Smooth muscle cell (in vitro differentiated cells): ENCODE results near the gene H2BK1. TPM values are rescaled to one million over a fixed set of nuclear protein-coding genes. Genes with fewer than 3 reads are reported as not detected.

Source experiments
- DNase-seq: peaks from one replicate; lab custom pipeline; 2025; ENCODE audit not compliant: unreplicated experiment; lab: John Stamatoyannopoulos, UW
- H2AFZ ChIP-seq: fragments of 200-600 bp; sonication (generic); 2 replicates; pipeline ENCODE4 v1.6.0; 2016; ENCODE audit warnings: antibody characterized with exemption, low read depth, mild to moderate bottlenecking
- H3F3A ChIP-seq: fragments of 200-600 bp; sonication (generic); 2 replicates; pipeline ENCODE4 v1.6.0; 2017; ENCODE audit warnings: antibody characterized with exemption, low read depth
- H3K27ac ChIP-seq: fragments of 200-600 bp; sonication (generic); 2 replicates; pipeline ENCODE4 v1.5.1; 2016; ENCODE audit warnings: low read depth, mild to moderate bottlenecking
- H3K27me3 ChIP-seq: fragments of 200-600 bp; sonication (generic); 2 replicates; pipeline ENCODE4 v1.6.1; 2016; ENCODE audit warnings: low read depth, mild to moderate bottlenecking
- H3K36me3 ChIP-seq: fragments of 200-600 bp; sonication (generic); 2 replicates; pipeline ENCODE4 v1.5.1; 2016; ENCODE audit warnings: low read depth
- H3K4me1 ChIP-seq: fragments of 200-600 bp; sonication (generic); 2 replicates; pipeline ENCODE4 v1.5.1; 2016; ENCODE audit warnings: low read depth
- H3K4me2 ChIP-seq: fragments of 200-600 bp; sonication (generic); 2 replicates; pipeline ENCODE4 v1.6.0; 2016; ENCODE audit warnings: mild to moderate bottlenecking
- H3K4me3 ChIP-seq: fragments of 200-600 bp; sonication (generic); 2 replicates; pipeline ENCODE4 v1.5.1; 2016; ENCODE audit warnings: mild to moderate bottlenecking
- H3K79me2 ChIP-seq: fragments of 200-600 bp; sonication (generic); 2 replicates; pipeline ENCODE4 v1.6.0; 2016; ENCODE audit warnings: low read depth, mild to moderate bottlenecking
- H3K9ac ChIP-seq: fragments of 200-600 bp; sonication (generic); 2 replicates; pipeline ENCODE4 v1.6.0; 2016; ENCODE audit warnings: low read depth
- H3K9me3 ChIP-seq: fragments of 200-600 bp; sonication (generic); replicated peaks from 2 replicates; pipeline ENCODE4 v1.5.1; 2016; ENCODE audit warnings: low read depth
- H4K20me1 ChIP-seq: fragments of 200-600 bp; sonication (generic); 2 replicates; pipeline ENCODE4 v1.6.0; 2016; ENCODE audit warnings: low read depth
- WGBS: methylation state at CpG from one replicate; pipeline ENCODE4 v1.1.7; 2016; ENCODE audit warnings: low lambda C conversion rate; 5-methylcytosine and 5-hydroxymethylcytosine counted together
- polyA plus RNA-seq: library from polyadenylated mRNA; unstranded; fragments of >200 nt; fragmentation: Nextera tagmentation; extraction: Ambion mirVana; gene quantifications from 2 replicates; pipeline ENCODE4 v1.2.1, GENCODE V29; 2016
- total RNA-seq: library from RNA; depleted of rRNA; stranded (reverse); fragments of >200 nt; gene quantifications from 2 replicates; pipeline ENCODE4 v1.2.3, GENCODE V29; 2014
- TF ChIP-seq, protein P1 (sequence below): fragments of 200-600 bp; sonication (generic); IDR thresholded peaks from 2 replicates; pipeline ENCODE4 v1.5.1; 2017; ENCODE audit warnings: borderline replicate concordance, mild to moderate bottlenecking, antibody characterized with exemption; ENCODE audit not compliant: insufficient read depth, poor library complexity, severe bottlenecking

The H2BK1 gene
- total and polyA plus RNA-seq, 2 experiments from 2014 or later: not detected

DNA sequence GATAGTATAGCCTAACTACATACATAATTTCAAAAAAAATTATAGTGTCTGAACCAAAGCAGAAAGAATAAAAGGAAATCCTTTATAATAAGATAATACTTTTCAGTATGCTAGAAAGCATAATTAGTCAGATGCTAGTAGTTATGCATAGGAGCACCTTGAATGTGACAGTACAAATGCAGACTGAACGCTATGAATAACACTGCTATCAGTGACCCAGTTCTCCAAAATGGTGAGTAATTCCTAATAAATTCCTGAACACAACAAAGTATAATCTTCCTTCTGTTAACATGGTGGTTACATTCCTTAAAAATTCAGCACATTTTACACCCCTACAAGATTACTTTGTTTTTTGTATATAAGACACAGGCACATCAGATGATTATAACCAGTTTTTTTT lies 20.8 kb upstream of the H2BK1 start:
- 18% methylated on average over 1 of the region's 1 CpG for WGBS
- Histone ChIP-seq H3K4me2 (peak overlapping the region; percentile 85), H2AFZ (no peak overlapping the region)

DNA sequence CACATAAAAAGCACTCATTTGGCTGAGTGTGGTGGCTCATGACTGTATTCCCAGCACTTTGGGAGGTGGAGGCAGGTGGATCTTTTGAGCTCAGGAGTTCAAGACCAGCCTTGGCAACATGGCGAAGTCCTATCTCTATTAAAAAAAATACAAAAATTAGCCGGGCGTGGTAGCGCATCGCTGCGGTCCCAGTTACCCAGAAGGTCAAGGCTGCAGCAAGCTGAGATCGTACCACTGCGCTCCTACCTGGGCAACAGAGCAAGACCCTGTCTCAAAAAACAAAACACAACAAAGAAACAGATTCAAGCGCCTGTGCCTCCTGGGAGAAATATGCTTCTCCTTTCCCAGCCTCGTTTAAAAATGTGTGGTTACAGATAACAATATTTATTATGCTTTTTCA lies 19.0 kb upstream of the H2BK1 start:
- no peak overlapping the region for H3K27ac ChIP-seq
- no peak overlapping the region for H3K4me3 ChIP-seq
- H2AFZ ChIP-seq: no peak overlapping the region
- TF ChIP-seq, protein P1, sequence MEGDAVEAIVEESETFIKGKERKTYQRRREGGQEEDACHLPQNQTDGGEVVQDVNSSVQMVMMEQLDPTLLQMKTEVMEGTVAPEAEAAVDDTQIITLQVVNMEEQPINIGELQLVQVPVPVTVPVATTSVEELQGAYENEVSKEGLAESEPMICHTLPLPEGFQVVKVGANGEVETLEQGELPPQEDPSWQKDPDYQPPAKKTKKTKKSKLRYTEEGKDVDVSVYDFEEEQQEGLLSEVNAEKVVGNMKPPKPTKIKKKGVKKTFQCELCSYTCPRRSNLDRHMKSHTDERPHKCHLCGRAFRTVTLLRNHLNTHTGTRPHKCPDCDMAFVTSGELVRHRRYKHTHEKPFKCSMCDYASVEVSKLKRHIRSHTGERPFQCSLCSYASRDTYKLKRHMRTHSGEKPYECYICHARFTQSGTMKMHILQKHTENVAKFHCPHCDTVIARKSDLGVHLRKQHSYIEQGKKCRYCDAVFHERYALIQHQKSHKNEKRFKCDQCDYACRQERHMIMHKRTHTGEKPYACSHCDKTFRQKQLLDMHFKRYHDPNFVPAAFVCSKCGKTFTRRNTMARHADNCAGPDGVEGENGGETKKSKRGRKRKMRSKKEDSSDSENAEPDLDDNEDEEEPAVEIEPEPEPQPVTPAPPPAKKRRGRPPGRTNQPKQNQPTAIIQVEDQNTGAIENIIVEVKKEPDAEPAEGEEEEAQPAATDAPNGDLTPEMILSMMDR: no peak
- no peaks in the 10 kb centered on the region for H3K9me3 ChIP-seq
- peaks cover 41% of the 10 kb centered on the region for H3K79me2 ChIP-seq
- no peak overlapping the region for H3K4me2 ChIP-seq
- 97% methylated on average over 10 of the region's 10 CpGs for WGBS
- H3K36me3 ChIP-seq: no peaks in the 10 kb centered on the region
- H3K27me3 ChIP-seq: no peaks in the 10 kb centered on the region
- H4K20me1 ChIP-seq: peaks cover 11% of the 10 kb centered on the region
- no peak overlapping the region for H3K9ac ChIP-seq
- peaks cover 31% of the 10 kb centered on the region for H3K4me1 ChIP-seq
- H3F3A ChIP-seq: no peaks in the 10 kb centered on the region
- no peak for DNase-seq

More for the DNA sequence above, 20.8 kb upstream of the H2BK1 start:
- no peaks in the 10 kb centered on the region for H3K27me3 ChIP-seq
- peaks cover 48% of the 10 kb centered on the region for H3K79me2 ChIP-seq
- H3K4me1 ChIP-seq: peaks cover 27% of the 10 kb centered on the region
- no peaks in the 10 kb centered on the region for H3F3A ChIP-seq
- H3K36me3 ChIP-seq: no peaks in the 10 kb centered on the region
- no peak overlapping the region for H3K27ac ChIP-seq
- TF ChIP-seq, protein P1: no peak
- DNase-seq: no peak
- H3K9me3 ChIP-seq: no peaks in the 10 kb centered on the region
- H4K20me1 ChIP-seq: peaks cover 29% of the 10 kb centered on the region
- no peak overlapping the region for H3K9ac ChIP-seq
- no peak overlapping the region for H3K4me3 ChIP-seq

DNA sequence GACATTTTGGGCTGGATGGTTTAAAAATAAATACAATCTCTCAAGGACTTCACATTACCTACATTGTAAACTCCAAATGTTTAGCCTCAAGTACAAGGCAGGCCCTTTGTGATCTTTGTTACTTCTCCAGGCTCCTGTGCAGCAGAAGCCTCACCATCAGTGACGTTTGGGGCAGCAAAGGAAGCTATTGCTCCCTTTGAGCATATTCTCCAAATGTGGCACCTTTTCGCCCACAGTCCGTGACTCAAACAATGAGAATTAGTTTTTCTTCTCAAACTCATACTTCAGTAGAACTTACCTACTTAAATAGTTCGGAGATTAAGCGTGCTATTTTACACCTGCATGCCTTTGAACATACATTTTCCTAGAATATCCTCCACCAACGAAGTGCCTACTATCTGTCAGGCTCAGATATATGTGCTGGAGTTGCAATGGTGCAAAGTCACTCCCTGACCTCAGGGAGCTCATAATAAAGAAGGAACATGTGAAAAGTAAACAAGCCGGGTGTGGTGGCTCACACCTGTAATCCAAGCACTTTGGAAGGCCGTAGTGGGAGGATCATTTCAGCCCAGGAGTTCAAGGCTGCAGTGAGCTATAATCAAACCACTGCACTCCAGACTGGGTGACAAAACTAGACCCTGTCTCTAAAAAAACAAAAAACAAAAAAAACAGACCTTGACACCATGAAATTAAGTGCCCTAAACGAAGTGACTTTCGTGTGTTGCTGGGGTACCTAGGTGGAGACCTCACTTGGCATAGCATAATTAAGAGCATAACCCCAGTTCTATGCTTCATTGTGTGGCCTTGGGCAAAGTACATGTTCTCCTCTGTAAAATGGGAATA lies 18.0 kb upstream of the H2BK1 start:
- H3K4me1 ChIP-seq: peaks cover 21% of the 10 kb centered on the region
- peak overlapping the region; percentile 87 for H3K4me2 ChIP-seq
- H3K36me3 ChIP-seq: no peaks in the 10 kb centered on the region
- H3F3A ChIP-seq: no peaks in the 10 kb centered on the region
- peak overlapping the region; percentile 90 for H2AFZ ChIP-seq
- H4K20me1 ChIP-seq: peaks cover under 1% of the 10 kb centered on the region
- H3K79me2 ChIP-seq: peaks cover 31% of the 10 kb centered on the region
- no peak for DNase-seq
- H3K9ac ChIP-seq: peak overlapping the region; percentile 56
- WGBS: 86% methylated on average over 10 of the region's 10 CpGs
- no peaks in the 10 kb centered on the region for H3K9me3 ChIP-seq
- peak overlapping the region; percentile 72 for H3K4me3 ChIP-seq
- TF ChIP-seq, protein P1: no peak
- H3K27me3 ChIP-seq: no peaks in the 10 kb centered on the region
- H3K27ac ChIP-seq: peak overlapping the region; percentile 81
